ENCODE data around the gene APH1B.

APH1B gene

GRCh38 chr15:63354821-63355650, 77.6 kb downstream of the APH1B start:
- no peak for DNase-seq

GRCh38 chr15:63357061-63357460, 79.7 kb downstream of the APH1B start:
- no peak for DNase-seq

GRCh38 chr15:63357731-63358130, 80.3 kb downstream of the APH1B start:
- DNase-seq: no peak

- no peak for DNase-seq
Measured at GRCh38 chr15:63358241-63359029, 81.0 kb downstream of the APH1B start.

Measured in NCI-H2081 treated with DMSO at 0.1 percent for 48 hours (cell line).